ENCODE results near the gene GRK4.
A peak's percentile ranks its signal among the peaks of the same experiment; 100 is the strongest.

GRK4 gene

DNA sequence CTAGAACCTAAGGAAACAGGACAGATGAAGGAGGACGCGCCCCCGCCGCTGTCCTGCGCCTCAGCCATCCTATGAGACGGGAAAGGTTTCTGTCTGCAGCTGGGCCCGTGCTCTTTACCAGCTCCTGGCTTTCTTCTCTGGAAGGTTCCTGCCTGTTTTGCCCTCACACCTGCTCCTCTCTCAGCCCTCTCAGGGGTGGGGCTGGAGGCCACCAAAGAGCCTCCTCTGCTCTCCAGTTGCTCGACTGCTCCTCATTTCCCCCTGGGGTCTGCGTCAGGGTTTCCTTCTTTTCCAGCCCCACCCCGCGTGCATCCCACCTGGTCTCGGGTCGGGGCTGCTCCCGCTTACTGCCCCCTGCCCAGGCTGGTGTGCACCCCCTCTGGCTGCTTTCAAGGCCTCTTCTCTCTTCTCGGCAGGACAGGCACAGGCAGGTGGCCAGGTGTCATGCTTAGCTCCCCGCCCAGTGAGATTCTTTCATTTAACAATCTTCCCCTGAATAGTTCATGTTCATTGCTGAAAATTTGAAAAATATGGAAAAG lies 106.4 kb downstream of the GRK4 start:
- no peak for DNase-seq (ENCODE audit: low read depth in 3 of 3)

DNA sequence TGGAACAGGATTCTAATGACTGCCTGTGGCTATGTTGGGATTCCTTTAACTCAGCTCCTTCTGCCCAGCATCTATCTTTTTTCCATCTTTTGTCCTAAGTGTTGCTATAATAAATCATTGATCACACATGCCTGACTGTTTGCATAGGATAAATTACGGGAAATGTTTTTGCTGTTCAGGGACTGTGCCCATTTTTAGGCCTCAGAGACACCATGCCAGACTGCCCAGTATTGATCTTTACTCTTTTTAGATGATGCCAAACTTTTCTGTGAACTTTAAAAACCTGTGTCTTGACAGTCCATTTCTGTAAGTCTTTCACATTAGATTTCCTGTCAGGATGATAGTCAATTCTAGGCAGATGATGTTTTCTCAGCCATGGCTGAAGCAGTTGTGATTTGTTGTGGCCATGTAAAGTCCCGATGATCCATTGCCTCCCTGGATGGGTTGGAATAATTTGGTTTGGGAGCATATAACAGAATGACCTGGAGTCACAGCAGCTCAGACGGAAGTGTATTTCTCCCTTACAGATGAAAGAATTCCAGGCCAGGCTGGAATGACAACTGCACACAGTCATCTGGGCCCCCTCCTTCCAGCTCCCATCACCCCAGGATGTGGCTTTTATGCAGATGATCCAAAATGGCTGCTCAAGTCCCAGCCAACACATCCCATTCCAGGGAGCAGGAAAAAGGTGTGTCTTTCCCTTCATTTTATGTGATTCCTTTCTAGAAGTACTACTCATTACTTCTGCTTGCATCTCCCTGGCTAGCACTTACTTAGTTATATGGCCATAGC lies 107.5 kb downstream of the GRK4 start:
- DNase-seq (ENCODE audit: low read depth in 3 of 3) = no peak

DNA sequence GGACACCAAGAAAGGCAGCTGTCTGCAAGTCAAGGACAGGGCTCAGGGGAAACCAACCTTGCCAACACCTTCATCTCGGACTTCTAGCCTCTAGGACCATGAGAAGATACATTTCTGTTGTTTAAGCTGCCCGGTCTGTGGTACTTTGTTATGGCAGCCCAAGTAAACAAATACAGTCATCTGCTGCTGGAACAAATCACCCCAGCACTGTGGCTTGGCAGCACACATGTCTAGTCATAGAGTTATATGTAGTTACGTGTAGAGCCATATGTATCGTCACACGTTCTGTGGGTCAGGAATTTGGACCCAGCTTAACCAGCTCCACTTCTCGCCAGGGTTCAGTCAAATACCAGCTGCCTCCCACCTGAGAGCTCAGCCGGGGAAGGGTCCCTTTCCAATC lies 108.4 kb downstream of the GRK4 start:
- no peak for DNase-seq (ENCODE audit: low read depth in 3 of 3)

DNA sequence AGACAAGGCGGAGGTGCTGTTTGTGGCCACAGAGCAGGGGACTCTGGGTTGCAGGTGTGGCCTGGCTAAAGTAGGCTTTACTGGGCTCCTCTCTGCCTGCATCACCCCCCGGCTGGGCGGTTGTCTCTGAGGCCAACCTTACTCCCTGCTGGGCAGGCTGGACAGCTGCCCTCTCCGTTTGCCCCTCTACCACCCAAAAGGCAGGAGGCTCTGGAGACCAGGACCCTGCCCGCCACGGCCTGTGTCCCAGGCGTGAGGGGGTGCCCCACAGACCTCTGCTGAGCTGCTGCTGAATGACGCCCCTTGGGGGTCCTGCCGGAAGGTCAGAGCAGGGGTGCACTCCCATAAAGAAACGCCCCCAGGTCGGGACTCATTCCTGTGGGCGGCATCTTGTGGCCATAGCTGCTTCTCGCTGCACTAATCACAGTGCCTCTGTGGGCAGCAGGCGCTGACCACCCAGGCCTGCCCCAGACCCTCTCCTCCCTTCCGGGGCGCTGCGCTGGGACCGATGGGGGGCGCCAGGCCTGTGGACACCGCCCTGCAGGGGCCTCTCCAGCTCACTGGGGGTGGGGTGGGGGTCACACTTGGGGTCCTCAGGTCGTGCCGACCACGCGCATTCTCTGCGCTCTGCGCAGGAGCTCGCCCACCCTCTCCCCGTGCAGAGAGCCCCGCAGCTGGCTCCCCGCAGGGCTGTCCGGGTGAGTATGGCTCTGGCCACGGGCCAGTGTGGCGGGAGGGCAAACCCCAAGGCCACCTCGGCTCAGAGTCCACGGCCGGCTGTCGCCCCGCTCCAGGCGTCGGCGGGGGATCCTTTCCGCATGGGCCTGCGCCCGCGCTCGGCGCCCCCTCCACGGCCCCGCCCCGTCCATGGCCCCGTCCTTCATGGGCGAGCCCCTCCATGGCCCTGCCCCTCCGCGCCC lies 110.0 kb downstream of the GRK4 start:
- DNase-seq (ENCODE audit: low read depth in 3 of 3) = peak in 1 of 3 experiments; percentile 5

DNA sequence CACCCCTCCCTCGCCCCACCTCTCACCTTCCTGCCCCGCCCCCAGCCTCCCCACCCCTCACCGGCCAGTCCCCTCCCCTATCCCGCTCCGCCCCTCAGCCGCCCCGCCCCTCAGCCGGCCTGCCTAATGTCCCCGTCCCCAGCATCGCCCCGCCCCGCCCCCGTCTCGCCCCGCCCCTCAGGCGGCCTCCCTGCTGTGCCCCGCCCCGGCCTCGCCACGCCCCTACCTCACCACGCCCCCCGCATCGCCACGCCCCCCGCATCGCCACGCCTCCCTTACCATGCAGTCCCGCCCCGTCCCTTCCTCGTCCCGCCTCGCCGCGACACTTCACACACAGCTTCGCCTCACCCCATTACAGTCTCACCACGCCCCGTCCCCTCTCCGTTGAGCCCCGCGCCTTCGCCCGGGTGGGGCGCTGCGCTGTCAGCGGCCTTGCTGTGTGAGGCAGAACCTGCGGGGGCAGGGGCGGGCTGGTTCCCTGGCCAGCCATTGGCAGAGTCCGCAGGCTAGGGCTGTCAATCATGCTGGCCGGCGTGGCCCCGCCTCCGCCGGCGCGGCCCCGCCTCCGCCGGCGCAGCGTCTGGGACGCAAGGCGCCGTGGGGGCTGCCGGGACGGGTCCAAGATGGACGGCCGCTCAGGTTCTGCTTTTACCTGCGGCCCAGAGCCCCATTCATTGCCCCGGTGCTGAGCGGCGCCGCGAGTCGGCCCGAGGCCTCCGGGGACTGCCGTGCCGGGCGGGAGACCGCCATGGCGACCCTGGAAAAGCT lies 110.9 kb downstream of the GRK4 start, which contains the start of the genes HTT and HTT-AS:
Gene HTT (plus strand): TSS at position 604 of the 768 bp plus-strand sequence. CDS start 145 bp downstream, at position 749.
Gene HTT-AS (minus strand): TSS at position 461 of the 768 bp plus-strand sequence.
- peak; percentile 92 to 97 (median 95) for DNase-seq (ENCODE audit: low read depth in 3 of 3)

DNA sequence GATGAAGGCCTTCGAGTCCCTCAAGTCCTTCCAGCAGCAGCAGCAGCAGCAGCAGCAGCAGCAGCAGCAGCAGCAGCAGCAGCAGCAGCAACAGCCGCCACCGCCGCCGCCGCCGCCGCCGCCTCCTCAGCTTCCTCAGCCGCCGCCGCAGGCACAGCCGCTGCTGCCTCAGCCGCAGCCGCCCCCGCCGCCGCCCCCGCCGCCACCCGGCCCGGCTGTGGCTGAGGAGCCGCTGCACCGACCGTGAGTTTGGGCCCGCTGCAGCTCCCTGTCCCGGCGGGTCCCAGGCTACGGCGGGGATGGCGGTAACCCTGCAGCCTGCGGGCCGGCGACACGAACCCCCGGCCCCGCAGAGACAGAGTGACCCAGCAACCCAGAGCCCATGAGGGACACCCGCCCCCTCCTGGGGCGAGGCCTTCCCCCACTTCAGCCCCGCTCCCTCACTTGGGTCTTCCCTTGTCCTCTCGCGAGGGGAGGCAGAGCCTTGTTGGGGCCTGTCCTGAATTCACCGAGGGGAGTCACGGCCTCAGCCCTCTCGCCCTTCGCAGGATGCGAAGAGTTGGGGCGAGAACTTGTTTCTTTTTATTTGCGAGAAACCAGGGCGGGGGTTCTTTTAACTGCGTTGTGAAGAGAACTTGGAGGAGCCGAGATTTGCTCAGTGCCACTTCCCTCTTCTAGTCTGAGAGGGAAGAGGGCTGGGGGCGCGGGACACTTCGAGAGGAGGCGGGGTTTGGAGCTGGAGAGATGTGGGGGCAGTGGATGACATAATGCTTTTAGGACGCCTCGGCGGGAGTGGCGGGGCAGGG lies 111.7 kb downstream of the GRK4 start:
- DNase-seq (ENCODE audit: low read depth in 3 of 3) = peak; percentile 6 to 54 (median 26)

DNA sequence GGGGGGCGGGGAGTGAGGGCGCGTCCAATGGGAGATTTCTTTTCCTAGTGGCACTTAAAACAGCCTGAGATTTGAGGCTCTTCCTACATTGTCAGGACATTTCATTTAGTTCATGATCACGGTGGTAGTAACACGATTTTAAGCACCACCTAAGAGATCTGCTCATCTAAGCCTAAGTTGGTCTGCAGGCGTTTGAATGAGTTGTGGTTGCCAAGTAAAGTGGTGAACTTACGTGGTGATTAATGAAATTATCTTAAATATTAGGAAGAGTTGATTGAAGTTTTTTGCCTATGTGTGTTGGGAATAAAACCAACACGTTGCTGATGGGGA lies 112.2 kb downstream of the GRK4 start:
- no peak for DNase-seq (ENCODE audit: low read depth in 3 of 3)

DNA sequence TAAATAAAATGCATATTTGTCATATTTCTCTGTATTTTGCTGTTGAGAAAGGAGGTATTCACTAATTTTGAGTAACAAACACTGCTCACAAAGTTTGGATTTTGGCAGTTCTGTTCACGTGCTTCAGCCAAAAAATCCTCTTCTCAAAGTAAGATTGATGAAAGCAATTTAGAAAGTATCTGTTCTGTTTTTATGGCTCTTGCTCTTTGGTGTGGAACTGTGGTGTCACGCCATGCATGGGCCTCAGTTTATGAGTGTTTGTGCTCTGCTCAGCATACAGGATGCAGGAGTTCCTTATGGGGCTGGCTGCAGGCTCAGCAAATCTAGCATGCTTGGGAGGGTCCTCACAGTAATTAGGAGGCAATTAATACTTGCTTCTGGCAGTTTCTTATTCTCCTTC lies 114.4 kb downstream of the GRK4 start:
- DNase-seq (ENCODE audit: low read depth in 3 of 3) = no peak

DNA sequence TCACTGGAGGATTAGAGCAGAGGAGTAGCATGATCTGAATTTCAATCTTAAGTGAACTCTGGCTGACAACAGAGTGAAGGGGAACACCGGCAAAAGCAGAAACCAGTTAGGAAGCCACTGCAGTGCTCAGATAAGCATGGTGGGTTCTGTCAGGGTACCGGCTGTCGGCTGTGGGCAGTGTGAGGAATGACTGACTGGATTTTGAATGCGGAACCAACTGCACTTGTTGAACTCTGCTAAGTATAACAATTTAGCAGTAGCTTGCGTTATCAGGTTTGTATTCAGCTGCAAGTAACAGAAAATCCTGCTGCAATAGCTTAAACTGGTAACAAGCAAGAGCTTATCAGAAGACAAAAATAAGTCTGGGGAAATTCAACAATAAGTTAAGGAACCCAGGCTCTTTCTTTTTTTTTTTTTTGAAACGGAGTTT lies 116.3 kb downstream of the GRK4 start:
- no peak for DNase-seq (ENCODE audit: low read depth in 3 of 3)

DNA sequence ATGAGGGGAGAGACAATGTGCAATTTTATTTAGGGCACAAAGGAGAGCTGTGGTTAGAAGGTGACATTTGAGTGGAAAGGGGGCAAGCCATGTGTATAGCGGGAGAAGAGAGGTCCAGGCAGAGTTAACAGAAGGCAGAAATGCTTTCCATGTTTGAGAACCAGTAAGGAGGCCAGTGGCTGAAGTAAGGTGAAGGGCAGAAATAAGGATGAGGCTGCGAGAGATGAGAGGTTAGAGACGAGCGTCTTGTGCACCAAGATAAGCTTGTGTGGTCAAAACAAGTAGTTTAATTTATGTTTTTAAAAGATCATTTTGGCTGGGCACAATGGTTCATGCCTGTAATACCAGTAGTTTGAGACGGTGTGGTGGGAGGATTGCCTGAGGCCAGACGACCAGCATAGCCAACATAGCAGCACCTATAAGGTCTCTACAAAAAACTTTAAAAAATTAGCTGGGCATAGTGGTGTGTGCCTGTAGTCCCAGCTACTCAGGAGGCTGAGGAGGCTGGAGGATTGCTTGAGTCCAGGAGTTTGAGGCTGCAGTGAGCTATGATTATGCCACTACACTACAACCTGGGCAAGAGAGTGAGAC lies 119.6 kb downstream of the GRK4 start:
- DNase-seq (ENCODE audit: low read depth in 3 of 3) = no peak

DNA sequence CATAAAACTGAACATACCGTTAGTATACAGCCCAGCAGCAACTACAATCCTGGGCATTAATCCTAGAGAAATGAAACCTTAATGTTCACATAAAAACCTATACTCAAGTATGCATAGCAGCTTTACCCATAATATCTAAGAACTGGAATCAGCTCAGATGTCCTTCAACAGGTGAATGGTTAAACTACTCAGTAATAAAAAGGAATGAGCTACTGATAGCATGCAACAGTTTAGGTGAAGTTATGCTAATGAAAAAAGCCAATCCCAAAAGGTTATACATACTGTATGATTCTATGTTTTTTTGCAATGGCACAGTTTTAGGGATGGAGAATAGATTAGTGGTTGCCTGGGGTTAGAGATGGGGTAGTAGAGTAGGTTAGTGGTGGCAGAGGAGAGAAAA lies 120.4 kb downstream of the GRK4 start:
- no peak for DNase-seq (ENCODE audit: low read depth in 3 of 3)

DNA sequence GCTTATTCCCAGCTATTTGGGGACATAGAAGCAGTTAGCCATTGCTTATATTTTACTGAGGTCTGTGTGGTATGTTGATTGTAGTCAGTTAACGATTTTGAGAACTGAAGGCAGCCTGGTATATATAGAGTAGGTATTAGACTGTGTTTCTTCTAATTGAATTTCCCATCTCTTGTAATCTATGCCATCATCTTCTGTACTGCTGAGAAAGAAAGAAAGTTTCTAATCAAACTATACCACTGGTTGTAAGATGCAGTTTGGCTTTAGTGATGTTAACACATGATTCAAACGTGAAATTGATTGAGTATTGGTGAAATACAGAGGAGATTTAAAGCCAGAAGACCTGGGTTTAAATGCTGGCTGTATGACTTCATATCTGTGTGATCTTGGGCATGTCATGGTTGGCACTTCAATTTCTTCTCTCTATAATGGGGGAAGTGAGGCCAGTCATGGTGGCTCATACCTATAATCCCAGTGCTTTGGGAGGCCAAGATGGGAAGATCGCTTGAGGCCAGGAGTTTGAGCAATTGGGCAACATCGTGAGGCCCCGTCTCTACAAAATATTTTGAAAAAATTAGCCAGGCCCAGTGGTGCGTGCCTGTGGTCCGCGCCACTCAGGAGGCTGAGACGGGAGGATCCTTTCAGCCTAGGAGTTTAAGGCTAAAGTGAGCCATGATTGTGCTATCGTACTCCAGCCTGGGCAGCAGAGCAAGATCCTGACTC lies 122.7 kb downstream of the GRK4 start:
- DNase-seq (ENCODE audit: low read depth in 3 of 3) = no peak

DNA sequence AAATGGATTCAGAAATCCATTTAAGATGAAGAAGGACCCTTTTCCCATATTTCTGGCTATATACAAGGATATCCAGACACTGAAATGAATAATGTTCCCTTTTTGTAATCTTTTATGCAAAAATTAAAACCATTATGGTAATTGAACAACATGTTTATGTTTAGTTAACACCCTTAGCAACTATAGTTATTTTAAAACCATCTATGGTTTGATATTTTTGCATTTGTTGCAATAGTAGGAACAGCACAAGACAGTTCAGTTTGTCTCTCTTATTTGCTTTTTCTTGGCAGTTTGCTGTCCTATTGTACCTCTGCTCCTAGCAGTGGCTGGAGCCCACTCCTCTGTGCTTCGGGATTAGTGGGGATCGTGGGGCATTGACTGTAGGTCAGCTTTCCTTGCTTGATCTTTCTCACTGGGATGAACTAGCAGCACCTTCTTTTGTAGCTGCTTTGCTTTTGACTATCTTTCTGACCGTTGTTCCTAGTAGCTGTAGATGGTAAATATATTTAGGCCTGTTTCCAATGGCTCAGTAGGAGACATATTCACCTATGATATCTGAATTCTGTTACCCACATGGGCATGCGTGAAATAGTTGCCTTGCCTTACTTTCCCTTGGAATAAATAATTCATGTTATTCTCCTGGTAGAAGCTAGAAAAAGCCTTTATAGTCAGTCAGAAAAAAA lies 123.9 kb downstream of the GRK4 start:
- DNase-seq (ENCODE audit: low read depth in 3 of 3) = no peak
